Activated CD4-positive, alpha-beta T cell treated with anti-CD3 and anti-CD28 coated beads, Interleukin-10, Interleukin-2, amounts not matched to agents 100 ng/mL and 50 ng/mL, durations not matched to agents 16 hours and 8 hours (primary cell): Measurements from ENCODE around the gene MDFI.

Source experiments
- DNase-seq: peaks from one replicate; pipeline ENCODE4 v3.0.0-alpha.2; 2020

Gene MDFI

DNA sequence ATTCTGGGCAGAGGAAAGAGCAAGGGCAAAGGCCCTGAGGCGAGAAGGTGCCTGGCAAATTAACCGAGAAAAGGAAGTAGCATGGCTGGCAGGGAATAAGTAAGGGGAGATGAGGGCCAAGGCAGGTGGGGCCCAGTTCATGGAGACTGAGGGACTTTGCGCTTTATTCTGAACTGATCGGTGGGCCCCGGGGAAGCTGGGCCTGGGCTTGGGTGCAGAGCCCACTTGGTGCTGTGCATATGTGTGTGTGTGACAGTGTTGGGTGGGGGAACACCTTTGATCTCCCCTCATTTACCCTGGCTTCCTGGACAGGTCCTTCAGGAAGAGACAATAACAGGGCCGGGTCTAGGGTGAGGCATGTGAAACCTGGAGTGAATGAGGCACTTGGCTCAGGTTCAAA lies 2.9 kb upstream of the MDFI start:
- DNase-seq: no peak

DNA sequence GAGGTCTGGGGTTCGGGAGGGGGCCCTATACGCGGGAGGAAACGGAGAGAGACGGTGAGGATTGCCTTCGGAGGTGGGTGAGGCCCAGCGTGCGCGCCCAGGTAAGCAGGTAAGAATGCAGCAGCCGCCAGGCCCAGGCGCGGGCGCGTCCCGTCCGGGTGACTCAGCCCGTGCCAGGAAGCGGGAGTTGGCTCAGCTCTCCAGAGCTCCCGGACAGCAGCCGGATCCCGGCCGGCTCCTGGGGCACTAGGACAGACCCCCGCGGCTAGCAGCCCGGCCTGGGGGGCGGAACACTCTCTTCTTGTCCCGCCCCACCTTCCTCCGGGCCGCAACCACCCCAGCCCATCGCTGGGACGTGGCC lies 1.5 kb upstream of the MDFI start:
- DNase-seq: no peak

- DNase-seq: no peak
Measured at GRCh38 chr6:41637194-41638001, 870 bp upstream of the MDFI start.

- DNase-seq: no peak
Measured at GRCh38 chr6:41638935-41639808, 904 bp downstream of the MDFI start.

- DNase-seq: no peak
Measured at GRCh38 chr6:41639809-41640371, 1.6 kb downstream of the MDFI start.

DNA sequence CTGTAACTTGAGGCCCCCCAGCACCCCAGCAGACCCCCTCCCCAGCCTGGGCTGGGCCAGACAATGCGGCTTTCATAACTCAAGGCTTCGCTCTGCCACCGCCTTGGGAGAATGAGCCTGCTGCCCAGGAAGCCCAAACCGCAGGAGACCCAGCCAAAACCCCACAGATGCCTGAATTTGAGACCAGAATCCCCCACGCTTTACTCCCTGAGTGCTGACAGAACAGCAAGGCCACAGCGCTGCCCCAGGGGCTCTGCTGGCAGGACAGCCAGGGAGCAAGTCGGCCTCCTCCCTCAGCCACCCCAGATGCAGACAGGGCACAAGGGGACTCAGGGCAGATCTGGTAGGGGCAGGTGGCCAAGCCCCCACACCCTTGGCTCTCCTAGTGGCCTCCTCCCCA lies 2.2 kb downstream of the MDFI start:
- no peak for DNase-seq

GRCh38 chr6:41641352-41641925 lies 3.2 kb downstream of the MDFI start:
- DNase-seq: no peak

DNA sequence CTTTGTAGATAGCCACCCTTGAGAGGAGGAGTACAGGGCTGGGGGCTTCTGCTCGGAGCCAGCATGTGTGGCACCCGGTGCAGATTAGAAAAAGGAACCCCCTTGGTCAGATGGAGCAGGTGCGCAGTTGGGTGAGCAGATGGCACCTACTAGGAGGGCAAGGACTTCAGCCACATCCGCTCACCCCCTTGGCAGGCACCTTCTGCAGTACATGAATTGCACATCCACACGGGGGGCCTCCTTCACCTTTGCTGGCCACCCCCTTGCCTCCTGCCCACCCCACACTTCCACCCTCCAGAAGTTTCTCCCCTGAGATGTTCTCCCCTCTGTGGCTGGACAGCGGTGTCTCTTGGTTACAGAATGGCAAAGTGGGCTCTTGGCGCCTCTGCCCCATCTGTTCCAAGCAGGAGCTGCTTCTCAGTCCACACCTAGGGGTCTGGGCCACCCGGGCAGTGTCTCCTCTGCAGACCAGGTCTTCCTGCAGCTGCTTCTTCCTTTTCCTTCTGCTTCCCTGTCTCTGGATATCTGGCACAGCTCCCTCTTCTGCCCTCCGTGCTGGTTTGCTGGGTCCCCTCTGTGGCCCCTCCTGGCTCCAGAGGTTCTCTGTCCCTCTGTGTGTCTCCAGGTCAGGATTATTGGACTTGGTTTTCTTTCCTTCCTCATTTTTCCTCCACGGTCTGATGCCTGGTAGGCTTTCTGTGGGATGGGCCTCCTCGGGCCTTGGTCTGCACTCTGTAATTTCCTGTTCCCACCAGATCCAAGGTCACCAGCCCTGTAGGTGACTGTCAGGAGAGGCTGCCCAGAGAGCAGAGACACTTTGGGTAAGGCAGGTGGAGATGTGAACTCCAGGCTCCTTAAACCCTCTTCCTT lies 4.1 kb downstream of the MDFI start:
- DNase-seq: no peak

DNA sequence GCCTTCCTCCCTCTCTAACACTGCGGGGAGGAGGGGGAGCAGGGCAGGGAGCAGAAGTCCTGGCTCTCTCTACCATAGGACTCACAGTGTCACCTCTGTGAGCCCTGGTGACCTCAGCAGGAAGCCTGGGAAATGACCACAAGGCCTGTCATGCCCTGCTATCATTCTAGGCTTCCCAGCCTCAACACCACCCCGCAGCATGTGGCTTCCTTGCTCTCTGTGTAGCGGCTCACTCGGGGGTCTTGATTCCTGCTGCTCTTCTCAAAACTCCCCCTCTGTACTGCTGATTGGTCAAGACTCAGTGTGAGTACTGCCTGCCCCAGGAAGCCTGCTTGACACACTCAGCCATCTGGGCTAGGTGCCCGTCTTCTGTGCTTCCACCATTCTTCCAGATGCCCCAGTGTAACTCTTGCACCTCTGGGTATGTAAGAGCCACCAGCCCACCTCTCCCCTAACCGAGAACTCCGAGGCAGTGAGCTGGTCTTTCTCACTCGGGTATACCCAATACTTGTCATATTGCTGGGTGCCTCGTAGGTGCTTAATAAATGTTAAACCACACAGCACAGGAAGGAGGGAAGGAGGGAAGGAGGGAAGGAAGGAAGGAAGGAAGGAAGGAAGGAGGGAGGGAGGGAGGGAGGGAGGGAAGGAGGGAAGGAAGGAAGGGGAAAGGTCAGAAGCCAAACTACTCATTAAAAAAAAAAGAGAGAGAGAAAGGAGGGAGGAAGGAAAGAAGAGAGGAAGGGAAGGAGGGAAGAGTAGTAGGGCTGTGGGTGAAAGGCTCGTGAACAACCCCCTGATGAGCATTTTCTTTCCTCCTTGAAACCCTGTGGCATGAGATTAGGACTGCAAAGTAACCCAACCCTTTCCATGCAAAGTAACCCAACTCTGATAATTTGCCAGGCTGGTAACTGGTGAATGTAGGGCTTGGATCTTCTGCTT lies 5.0 kb downstream of the MDFI start:
- DNase-seq: no peak

DNA sequence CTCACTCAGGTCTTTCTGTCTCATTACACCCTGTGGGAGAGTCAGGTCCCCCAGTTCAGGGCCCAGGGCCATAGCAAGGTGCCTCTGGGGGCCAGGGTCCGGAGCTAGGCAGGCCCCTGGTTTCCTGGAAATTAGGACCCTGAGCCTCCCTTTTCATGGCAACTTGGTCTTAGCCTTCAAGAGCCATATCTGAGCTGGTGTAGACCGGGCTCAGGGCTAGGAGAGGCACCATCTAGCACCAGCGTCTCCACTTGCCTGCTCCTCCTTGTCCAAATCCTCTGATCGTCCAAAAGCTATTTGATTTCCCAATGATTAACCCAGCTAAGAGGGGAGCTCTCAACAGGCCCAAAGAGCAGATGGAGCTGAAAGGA lies 5.6 kb downstream of the MDFI start:
- no peak for DNase-seq

DNA sequence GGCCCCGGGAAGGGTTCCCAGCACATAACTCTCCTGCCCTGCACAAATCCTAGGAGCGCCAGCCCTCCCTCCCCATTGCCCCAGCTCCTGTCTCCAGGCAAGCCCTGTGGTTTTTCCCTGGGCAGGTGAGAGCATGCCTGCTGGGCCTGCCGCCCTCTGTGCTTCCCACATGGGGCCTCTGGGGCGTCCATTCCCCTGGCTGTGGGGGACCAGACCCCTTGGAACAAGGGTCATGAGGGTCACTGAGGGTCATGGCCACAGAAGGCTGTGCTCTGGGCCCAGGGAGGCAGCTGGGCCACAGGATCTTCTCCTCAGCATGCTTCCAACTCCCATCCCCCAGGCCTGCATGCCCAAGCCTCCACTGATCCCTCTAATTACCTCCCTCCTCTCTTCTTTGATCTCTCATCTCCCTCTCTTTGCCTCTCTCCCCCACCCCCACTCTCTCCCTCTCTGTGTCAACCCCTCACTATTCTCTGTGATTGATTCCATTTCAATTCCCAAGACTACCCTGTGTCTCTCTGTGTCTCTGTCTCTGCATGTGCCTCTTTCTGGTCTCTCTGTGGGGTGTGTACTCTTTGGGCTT lies 6.1 kb downstream of the MDFI start:
- DNase-seq: no peak

DNA sequence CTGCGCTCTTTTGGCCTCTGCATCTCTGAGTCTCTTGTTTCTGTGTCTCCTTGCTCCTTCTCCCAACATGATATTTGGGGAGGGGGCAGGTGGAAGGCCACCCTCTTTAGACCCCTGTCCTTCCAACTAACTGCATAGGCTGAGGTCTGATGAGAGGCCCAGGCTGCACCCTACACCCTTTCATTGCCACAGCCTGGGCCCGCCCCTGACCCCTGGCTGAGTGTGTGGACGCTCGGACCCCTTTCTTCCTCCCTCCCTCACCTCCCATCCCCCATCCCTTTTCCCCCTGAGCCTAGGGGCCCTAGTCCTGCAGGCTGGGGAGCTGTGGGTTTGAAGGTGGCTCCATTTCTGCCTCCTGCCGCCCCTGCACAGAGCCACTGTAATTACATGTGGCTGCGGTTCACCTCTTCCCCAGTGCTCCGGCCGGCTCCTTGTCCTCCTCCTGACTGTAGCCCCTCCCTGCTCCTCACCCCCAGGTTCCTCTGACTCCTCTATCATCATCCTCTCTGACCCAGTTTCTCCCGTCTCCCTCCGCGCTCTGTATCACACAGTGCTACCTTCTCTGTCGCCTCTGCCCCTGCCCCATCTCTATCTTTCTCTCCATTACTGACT lies 6.8 kb downstream of the MDFI start:
- no peak for DNase-seq

- no peak for DNase-seq
Measured at GRCh38 chr6:41646026-41646795, 7.9 kb downstream of the MDFI start.

GRCh38 chr6:41647061-41647511 lies 8.8 kb downstream of the MDFI start:
- no peak for DNase-seq

DNA sequence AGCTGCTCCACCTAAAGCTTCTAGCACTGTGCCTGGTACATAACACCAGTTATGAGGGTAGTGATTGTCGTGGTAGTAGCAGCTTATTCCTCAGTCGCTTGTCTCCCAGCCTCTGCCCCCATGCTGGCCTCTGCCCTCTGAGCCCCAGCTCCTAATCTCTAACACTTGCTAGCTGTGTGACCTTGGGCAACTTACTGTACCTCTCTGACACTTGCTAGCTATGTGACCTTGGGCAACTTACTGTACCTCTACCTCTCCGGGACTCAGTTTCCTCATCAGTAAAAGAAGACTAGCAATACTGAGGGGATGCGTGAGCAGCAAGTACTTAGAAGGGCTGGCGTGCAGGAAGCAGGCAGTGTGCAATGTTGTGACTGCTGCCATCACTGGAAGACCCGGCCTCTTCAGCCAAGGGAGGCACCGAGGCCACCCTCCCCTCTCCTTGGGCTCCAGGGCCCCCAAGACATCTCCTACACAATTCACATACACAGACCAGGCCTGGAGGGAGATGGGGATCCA lies 9.9 kb downstream of the MDFI start:
- DNase-seq: no peak

GRCh38 chr6:41648921-41649320 lies 10.7 kb downstream of the MDFI start:
- DNase-seq: no peak

GRCh38 chr6:41649596-41649995 lies 11.3 kb downstream of the MDFI start:
- DNase-seq: no peak

DNA sequence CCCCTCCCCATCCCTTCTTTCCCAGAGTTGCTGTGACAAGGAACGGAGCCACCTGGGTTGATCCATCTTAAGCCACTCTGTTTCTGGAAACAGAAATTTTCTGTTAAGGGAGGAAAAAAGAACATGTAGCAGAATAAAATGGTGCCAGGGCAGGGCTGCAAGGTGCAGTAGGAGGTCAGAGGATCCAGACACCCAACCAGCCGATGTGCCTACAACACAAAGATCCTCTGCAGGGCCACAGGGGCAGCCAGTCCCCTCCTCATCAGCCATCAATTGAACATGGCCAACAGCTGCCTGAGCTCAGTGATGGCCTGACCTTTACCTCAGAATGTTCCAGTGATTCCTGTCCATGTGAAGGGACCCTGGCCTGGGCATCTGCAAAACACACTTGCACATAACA lies 11.9 kb downstream of the MDFI start:
- no peak for DNase-seq

GRCh38 chr6:41651246-41651961 lies 13.1 kb downstream of the MDFI start:
- no peak for DNase-seq
